Astrocyte (in vitro differentiated cells and primary cell): ENCODE data around the gene FBN1. TPM values are rescaled to one million over a fixed set of nuclear protein-coding genes. Genes with fewer than 3 reads are reported as not detected.

Source experiments
- DNase-seq: peaks from one replicate; pipeline ENCODE4 v3.0.0-alpha.2; 2010; ENCODE audit warnings: low read depth
- FAIRE-seq: peaks from 2 replicates; lab custom pipeline; 2011; peaks lifted over from hg19 to GRCh38; lab: Jason Lieb, UNC
- H2AFZ ChIP-seq: 2 replicates; pipeline ENCODE4 v1.6.0; 2012; ENCODE audit warnings: low read depth, low read length, inconsistent platforms
- H3K27ac ChIP-seq: 2 replicates; pipeline ENCODE4 v1.5.1; 2011; ENCODE audit warnings: low read depth, low read length, inconsistent platforms
- H3K27me3 ChIP-seq: 2 replicates; pipeline ENCODE4 v1.6.0; 2011; ENCODE audit warnings: low read length, inconsistent platforms; ENCODE audit not compliant: insufficient read depth
- H3K36me3 ChIP-seq: 2 replicates; pipeline ENCODE4 v1.5.1; 2011; ENCODE audit warnings: low read length, inconsistent platforms; ENCODE audit not compliant: insufficient read depth
- H3K4me1 ChIP-seq: 2 replicates; pipeline ENCODE4 v1.5.1; 2011; ENCODE audit warnings: low read length, inconsistent platforms; ENCODE audit not compliant: insufficient read depth
- H3K4me2 ChIP-seq: 2 replicates; pipeline ENCODE4 v1.6.0; 2012; ENCODE audit warnings: low read length, inconsistent platforms
- H3K4me3 ChIP-seq: 2 replicates; pipeline ENCODE4 v1.5.1; 2011; ENCODE audit warnings: low read depth, mild to moderate bottlenecking, low read length, inconsistent platforms; ENCODE audit not compliant: insufficient read depth
- H3K79me2 ChIP-seq: 2 replicates; pipeline ENCODE4 v1.6.0; 2012; ENCODE audit warnings: mild to moderate bottlenecking, low read length, inconsistent platforms; ENCODE audit not compliant: insufficient read depth
- H3K9ac ChIP-seq: 2 replicates; pipeline ENCODE4 v1.6.0; 2012; ENCODE audit warnings: mild to moderate bottlenecking, low read length, inconsistent platforms
- H3K9me3 ChIP-seq: 2 replicates; pipeline ENCODE4 v1.5.1; 2012; ENCODE audit warnings: low read depth, mild to moderate bottlenecking, low read length, inconsistent platforms; ENCODE audit not compliant: insufficient read depth
- H4K20me1 ChIP-seq: 2 replicates; pipeline ENCODE4 v1.6.0; 2012; ENCODE audit warnings: low read length, inconsistent platforms; ENCODE audit not compliant: insufficient read depth
- H3K27ac Mint-ChIP-seq: one replicate; pipeline ENCODE4 v1.8.0; 2021; ENCODE audit warnings: mild to moderate bottlenecking, mixed read lengths; ENCODE audit not compliant: unreplicated experiment
- H3K27me3 Mint-ChIP-seq: one replicate; pipeline ENCODE4 v1.8.0; 2021; ENCODE audit warnings: low read depth, mixed read lengths; ENCODE audit not compliant: unreplicated experiment
- H3K36me3 Mint-ChIP-seq: one replicate; pipeline ENCODE4 v1.8.0; 2021; ENCODE audit warnings: low read depth, mixed read lengths; ENCODE audit not compliant: unreplicated experiment
- H3K4me1 Mint-ChIP-seq: one replicate; pipeline ENCODE4 v1.8.0; 2021; ENCODE audit warnings: low read depth, mixed read lengths; ENCODE audit not compliant: unreplicated experiment
- H3K4me3 Mint-ChIP-seq: one replicate; pipeline ENCODE4 v1.8.0; 2021; ENCODE audit warnings: mild to moderate bottlenecking, moderate library complexity, mixed read lengths; ENCODE audit not compliant: unreplicated experiment
- H3K9me3 Mint-ChIP-seq: one replicate; pipeline ENCODE4 v1.8.0; 2021; ENCODE audit warnings: mild to moderate bottlenecking, mixed read lengths; ENCODE audit not compliant: unreplicated experiment
- CTCF ChIP-seq: IDR thresholded peaks from 2 replicates; pipeline ENCODE4 v1.5.1; 2011; ENCODE audit warnings: low read depth, mild to moderate bottlenecking, inconsistent platforms, low read length, moderate library complexity; ENCODE audit not compliant: insufficient read depth
- EZH2 ChIP-seq: IDR thresholded peaks from 2 replicates; pipeline ENCODE4 v1.6.1; 2012; ENCODE audit warnings: mild to moderate bottlenecking, low read length, inconsistent platforms; ENCODE audit not compliant: insufficient read depth
- total RNA-seq: library from RNA; stranded (reverse); gene quantifications from 2 replicates; pipeline ENCODE4 v1.2.1, GENCODE V29; 2021

Gene FBN1
- total RNA-seq, 1 donor from 2014 or later, result 210 TPM

- FAIRE-seq, result no peak
- H3K9me3 ChIP-seq, result no peaks in the 10 kb centered on the region
- H3K4me1 Mint-ChIP-seq, result peaks cover 16% of the 10 kb centered on the region
These were observed 74.7 kb downstream of the FBN1 start for GRCh38 chr15:48570822-48571221.

GRCh38 chr15:48569591-48570302 lies 75.8 kb downstream of the FBN1 start:
- Histone ChIP-seq H3K9ac (no peak overlapping the region), H3K4me2 (no peak overlapping the region), H3K27me3 (no peaks in the 10 kb centered on the region), H2AFZ (no peak overlapping the region), H3K36me3 (peaks cover 26% of the 10 kb centered on the region), H3K79me2 (peaks cover 83% of the 10 kb centered on the region), H3K4me1 (peaks cover 20% of the 10 kb centered on the region), H3K4me3 (no peak overlapping the region), H3K27ac (no peak overlapping the region), H3K9me3 (no peaks in the 10 kb centered on the region), H4K20me1 (peaks cover 17% of the 10 kb centered on the region)
- no peaks in the 10 kb centered on the region for H3K27me3 Mint-ChIP-seq
- no peaks in the 10 kb centered on the region for H3K9me3 Mint-ChIP-seq
- DNase-seq (no peak), FAIRE-seq (no peak)
- H3K4me1 Mint-ChIP-seq, result peaks cover 24% of the 10 kb centered on the region
- peaks cover 12% of the 10 kb centered on the region for H3K36me3 Mint-ChIP-seq
- TF ChIP-seq EZH2, result no peak
- TF ChIP-seq CTCF, result no peak
- H3K27ac Mint-ChIP-seq, result no peak overlapping the region
- H3K4me3 Mint-ChIP-seq, result no peak overlapping the region

More at GRCh38 chr15:48570822-48571221, 74.7 kb downstream of the FBN1 start:
- Mint-ChIP-seq H3K4me3 (no peak overlapping the region), H3K36me3 (peaks cover 17% of the 10 kb centered on the region), H3K27me3 (no peaks in the 10 kb centered on the region), H3K9me3 (no peaks in the 10 kb centered on the region), H3K27ac (no peak overlapping the region)
- no peak for TF ChIP-seq EZH2
- Histone ChIP-seq H3K79me2 (peaks cover 84% of the 10 kb centered on the region), H3K4me1 (peaks cover 13% of the 10 kb centered on the region), H3K27me3 (no peaks in the 10 kb centered on the region), H3K36me3 (peaks cover 35% of the 10 kb centered on the region), H3K4me3 (no peak overlapping the region), H2AFZ (no peak overlapping the region), H3K4me2 (no peak overlapping the region), H3K9ac (no peak overlapping the region), H3K27ac (no peak overlapping the region), H4K20me1 (peaks cover 23% of the 10 kb centered on the region)
- DNase-seq, result no peak

- no peak overlapping the region for H2AFZ ChIP-seq
- peak overlapping the region; percentile 69 for H3K9ac ChIP-seq
- H3K79me2 ChIP-seq, result peaks cover 91% of the 10 kb centered on the region
These were observed 78.8 kb downstream of the FBN1 start for GRCh38 chr15:48566668-48567067.

More at GRCh38 chr15:48566668-48567067, 78.8 kb downstream of the FBN1 start:
- Histone ChIP-seq H3K36me3 (peaks cover 17% of the 10 kb centered on the region), H3K9me3 (no peaks in the 10 kb centered on the region), H3K4me1 (peaks cover 31% of the 10 kb centered on the region), H4K20me1 (peaks cover 21% of the 10 kb centered on the region), H3K4me2 (peak overlapping the region; percentile 71), H3K27ac (peak overlapping the region; percentile 85), H3K27me3 (no peaks in the 10 kb centered on the region), H3K4me3 (no peak overlapping the region)
- Mint-ChIP-seq H3K4me1 (peaks cover 28% of the 10 kb centered on the region), H3K36me3 (peaks cover 11% of the 10 kb centered on the region), H3K27me3 (no peaks in the 10 kb centered on the region), H3K9me3 (no peaks in the 10 kb centered on the region), H3K27ac (peak overlapping the region; percentile 12), H3K4me3 (no peak overlapping the region)
- TF ChIP-seq EZH2, result no peak
- TF ChIP-seq CTCF, result no peak
- DNase-seq (peak; percentile 72), FAIRE-seq (peak; percentile 71)
